Transverse colon (tissue), 4 donors: Measurements from ENCODE around the gene PDIK1L. TPM values are rescaled to one million over a fixed set of nuclear protein-coding genes. Genes with fewer than 3 reads are reported as not detected.

Experiments used
- DNase-seq: peaks from one replicate; pipeline ENCODE4 v3.0.0-alpha.2; 2019
- H3K27ac ChIP-seq, 4 donors: fragments of 200-600 bp; sonication (generic); 2 replicates each; pipeline ENCODE4 v1.5.1; 2016 to 2018; ENCODE audit warnings: inconsistent platforms in 4 of 4
- H3K27me3 ChIP-seq: fragments of 200-600 bp; sonication (generic); 2 replicates; pipeline ENCODE4 v1.5.1; 2017; ENCODE audit warnings: inconsistent platforms
- H3K36me3 ChIP-seq, 4 donors: fragments of 200-600 bp; sonication (generic); 2 replicates each; pipeline ENCODE4 v1.5.1; 2017 to 2019; ENCODE audit warnings: inconsistent platforms in 4 of 4
- H3K4me1 ChIP-seq, 4 donors: fragments of 200-600 bp; sonication (generic); 2 replicates each; pipeline ENCODE4 v1.5.1; 2017 to 2020; ENCODE audit warnings: inconsistent platforms in 4 of 4
- H3K4me3 ChIP-seq, 4 donors: fragments of 200-600 bp; sonication (generic); 1 replicate in 1 of 4; 2 replicates in 3 of 4; pipeline versions ENCODE4 v1.5.1 to v1.6.1; 2017 to 2019; ENCODE audit warnings: inconsistent platforms in 4 of 4
- H3K9me3 ChIP-seq, 2 donors: fragments of 200-600 bp; sonication (generic); 2 replicates each; pipeline ENCODE4 v1.5.1; 2017 to 2019; ENCODE audit warnings: inconsistent platforms in 2 of 2
- EP300 ChIP-seq: sonication (generic); formaldehyde crosslinking; IDR thresholded peaks from one replicate; pipeline ENCODE4 v1.6.1; 2017; ENCODE audit warnings: antibody characterized with exemption, low read depth
- POLR2A ChIP-seq: fragments of 450-650 bp; IDR thresholded peaks from one replicate; pipeline ENCODE4 v1.6.1; 2016; ENCODE audit warnings: antibody characterized with exemption, mild to moderate bottlenecking, moderate library complexity
- POLR2AphosphoS5 ChIP-seq, 3 donors: sonication (generic); formaldehyde crosslinking; IDR thresholded peaks; one replicate each; pipeline ENCODE4 v1.6.1; 2016; ENCODE audit warnings: antibody characterized with exemption in 3 of 3
- WGBS, 2 donors: methylation state at CpG; one replicate each; pipeline ENCODE4 v1.1.5; 2018; ENCODE audit warnings: low coverage in 1 of 2; 5-methylcytosine and 5-hydroxymethylcytosine counted together
- in situ Hi-C, 4 donors: fragments of 200-750 bp; cut with MboI; loops; one replicate each; pipeline versions ENCODE4 v1.15.0 to v1.15.1; 2017; ENCODE audit warnings: low sequenced_read_pairs in 3 of 4, low pct_ligation_motif_present in 1 of 4, low pct_unique_long_range_greater_than_20kb in 1 of 4
- intact Hi-C: fragments of 100-400 bp; cut with DNase I; formaldehyde crosslinking; loops from one replicate; pipeline ENCODE4 v1.15.1; 2023; ENCODE audit warnings: low total_unique reads
- total RNA-seq, 4 donors: library from RNA; depleted of rRNA; stranded (reverse); fragments of >200 nt; gene quantifications; one replicate each; pipeline ENCODE4 v1.1.0, GENCODE V29; 2016
- TF ChIP-seq, protein P1 (sequence below), 5 experiments: fragments of 200-600 bp in 3 of 5; fragments of 450-650 bp in 2 of 5; sonication (generic) in 3 of 5; IDR thresholded peaks; 1 replicate in 2 of 5; 2 replicates in 3 of 5; pipeline ENCODE4 v1.5.1; 2016 to 2017; ENCODE audit warnings: antibody characterized with exemption in 5 of 5, inconsistent platforms in 3 of 5, mild to moderate bottlenecking in 2 of 5, moderate library complexity in 1 of 5

Gene PDIK1L
- total RNA-seq, 4 donors from 2014 or later, result 4.0 to 15.6 (median 9.8) TPM

DNA sequence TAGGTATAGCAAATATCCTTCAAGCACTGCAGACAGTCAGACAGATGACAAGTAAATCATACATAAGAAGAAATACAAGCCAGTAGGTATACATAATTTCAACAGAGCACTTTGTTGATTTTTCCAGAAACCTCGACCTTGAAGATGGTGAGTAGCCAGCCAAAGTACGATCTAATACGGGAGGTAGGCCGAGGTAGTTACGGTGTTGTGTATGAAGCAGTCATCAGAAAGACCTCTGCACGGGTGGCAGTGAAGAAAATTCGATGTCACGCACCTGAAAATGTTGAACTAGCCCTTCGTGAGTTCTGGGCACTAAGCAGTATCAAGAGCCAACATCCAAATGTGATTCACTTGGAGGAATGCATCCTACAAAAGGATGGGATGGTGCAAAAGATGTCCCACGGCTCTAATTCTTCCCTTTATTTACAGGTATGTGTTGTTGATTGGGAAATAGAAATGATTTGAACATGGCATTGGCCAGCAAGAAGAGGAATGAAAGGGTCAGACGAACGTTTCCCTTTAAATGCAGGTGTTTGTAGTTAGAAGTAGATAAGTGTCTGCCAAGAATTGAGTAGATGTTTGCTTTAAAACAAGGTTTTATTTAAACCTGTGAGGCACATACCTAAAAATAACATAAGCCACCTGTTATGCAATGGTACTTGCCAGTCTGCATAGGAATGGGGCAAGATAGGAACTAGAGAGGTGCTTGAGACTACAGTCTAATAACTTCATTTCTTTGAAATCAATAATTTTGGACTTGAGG is 2.7 kb downstream of the PDIK1L start:
- DNase-seq, result no peak
- Histone ChIP-seq H3K27ac (peak overlapping the region; percentile 97 to 99 (median 97)), H3K4me1 (peaks cover 11 to 55% (median 36%) of the 10 kb centered on the region in 4 donors), H3K27me3 (no peaks in the 10 kb centered on the region), H3K9me3 (no peaks in the 10 kb centered on the region), H3K36me3 (peaks cover 0 to 12% (median 4%) of the 10 kb centered on the region in 4 donors), H3K4me3 (no peak overlapping the region)
- in situ Hi-C loops, result no loop called here
- 17 to 59% methylated on average over 3 to 12 of the region's 12 CpGs for WGBS, 2 donors
- TF ChIP-seq POLR2AphosphoS5 (IDR thresholded peaks at IDR 0.05) (peak in 2 of 3 donors; percentile 36 to 38), EP300 (no peak)
- intact Hi-C loops, result no loop called here

DNA sequence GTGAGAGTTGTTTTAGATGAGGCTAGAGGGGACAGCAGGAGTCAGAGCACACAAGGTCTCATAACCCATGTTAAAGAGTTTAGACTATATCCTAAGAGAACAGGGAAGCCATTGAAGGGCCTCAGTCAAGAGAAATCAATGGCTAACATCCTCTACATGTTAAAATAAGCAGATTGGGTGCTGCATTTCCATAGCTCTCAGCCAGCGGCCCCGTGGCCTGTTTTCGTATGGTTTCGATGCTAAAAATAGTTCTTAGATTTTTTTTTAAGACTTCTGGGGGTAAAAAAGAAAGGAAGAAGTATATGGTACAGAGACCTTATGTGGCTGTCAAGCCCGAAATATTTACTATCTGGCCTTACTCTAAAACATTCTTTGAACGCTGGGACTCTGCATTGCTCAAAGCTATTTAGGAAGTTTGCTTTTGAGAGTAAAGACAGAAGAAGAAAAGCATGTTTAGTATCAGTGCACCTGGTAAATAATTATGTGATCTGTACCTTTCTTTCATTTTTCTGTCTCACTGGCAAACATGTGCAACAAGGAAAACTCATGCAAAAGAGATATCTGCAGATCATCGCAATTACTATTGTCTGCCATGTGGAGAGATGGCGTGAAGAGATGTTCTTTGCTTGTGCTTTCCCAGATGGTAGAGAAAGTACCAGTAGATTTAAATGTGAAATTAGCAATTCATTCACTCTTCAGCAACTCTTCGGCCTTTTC is 8.4 kb downstream of the PDIK1L start:
- TF ChIP-seq POLR2AphosphoS5 (IDR thresholded peaks at IDR 0.05) (no peak), POLR2A (no peak), EP300 (no peak)
- TF ChIP-seq, protein P1, sequence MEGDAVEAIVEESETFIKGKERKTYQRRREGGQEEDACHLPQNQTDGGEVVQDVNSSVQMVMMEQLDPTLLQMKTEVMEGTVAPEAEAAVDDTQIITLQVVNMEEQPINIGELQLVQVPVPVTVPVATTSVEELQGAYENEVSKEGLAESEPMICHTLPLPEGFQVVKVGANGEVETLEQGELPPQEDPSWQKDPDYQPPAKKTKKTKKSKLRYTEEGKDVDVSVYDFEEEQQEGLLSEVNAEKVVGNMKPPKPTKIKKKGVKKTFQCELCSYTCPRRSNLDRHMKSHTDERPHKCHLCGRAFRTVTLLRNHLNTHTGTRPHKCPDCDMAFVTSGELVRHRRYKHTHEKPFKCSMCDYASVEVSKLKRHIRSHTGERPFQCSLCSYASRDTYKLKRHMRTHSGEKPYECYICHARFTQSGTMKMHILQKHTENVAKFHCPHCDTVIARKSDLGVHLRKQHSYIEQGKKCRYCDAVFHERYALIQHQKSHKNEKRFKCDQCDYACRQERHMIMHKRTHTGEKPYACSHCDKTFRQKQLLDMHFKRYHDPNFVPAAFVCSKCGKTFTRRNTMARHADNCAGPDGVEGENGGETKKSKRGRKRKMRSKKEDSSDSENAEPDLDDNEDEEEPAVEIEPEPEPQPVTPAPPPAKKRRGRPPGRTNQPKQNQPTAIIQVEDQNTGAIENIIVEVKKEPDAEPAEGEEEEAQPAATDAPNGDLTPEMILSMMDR (IDR thresholded peaks at IDR 0.05), result no peak
- Histone ChIP-seq H3K4me1 (peaks cover 6 to 60% (median 25%) of the 10 kb centered on the region in 4 donors), H3K9me3 (no peaks in the 10 kb centered on the region), H3K27ac (peak overlapping the region in 3 of 4 donors; percentile 4 to 45 (median 5)), H3K27me3 (no peaks in the 10 kb centered on the region), H3K4me3 (no peak overlapping the region), H3K36me3 (peaks cover 0 to 9% (median 4%) of the 10 kb centered on the region in 4 donors)
- in situ Hi-C loops (no loop called here), intact Hi-C loops (no loop called here)
- 67 to 68% methylated on average over 9 of the region's 9 CpGs for WGBS, 2 donors
- DNase-seq, result no peak

DNA sequence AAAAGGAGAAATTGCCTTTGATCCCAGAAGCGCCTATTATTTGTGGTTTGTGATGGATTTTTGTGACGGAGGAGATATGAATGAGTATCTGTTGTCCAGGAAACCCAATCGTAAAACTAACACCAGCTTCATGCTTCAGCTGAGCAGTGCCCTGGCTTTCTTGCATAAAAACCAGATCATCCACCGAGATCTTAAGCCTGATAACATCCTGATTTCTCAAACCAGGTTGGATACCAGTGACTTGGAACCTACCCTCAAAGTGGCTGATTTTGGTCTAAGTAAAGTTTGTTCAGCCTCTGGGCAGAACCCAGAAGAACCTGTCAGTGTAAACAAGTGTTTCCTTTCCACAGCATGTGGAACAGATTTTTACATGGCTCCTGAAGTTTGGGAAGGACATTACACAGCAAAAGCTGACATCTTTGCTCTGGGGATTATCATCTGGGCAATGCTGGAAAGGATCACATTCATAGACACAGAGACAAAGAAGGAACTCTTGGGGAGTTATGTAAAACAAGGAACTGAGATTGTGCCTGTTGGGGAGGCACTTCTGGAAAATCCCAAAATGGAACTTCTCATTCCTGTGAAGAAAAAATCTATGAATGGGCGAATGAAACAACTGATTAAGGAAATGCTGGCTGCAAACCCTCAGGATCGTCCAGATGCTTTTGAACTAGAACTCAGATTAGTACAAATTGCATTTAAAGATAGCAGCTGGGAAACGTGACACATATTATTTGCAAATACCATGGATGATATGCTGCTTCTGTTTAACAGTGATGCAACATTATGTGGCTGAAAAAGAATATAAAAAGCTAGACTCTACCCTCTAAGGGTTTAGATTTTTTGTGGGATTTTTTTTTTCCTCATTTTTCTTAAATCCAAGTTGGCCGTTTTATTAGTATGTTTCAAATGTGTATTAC is 10.5 kb downstream of the PDIK1L start:
- in situ Hi-C loops (no loop called here), intact Hi-C loops (no loop called here)
- Histone ChIP-seq H3K4me3 (no peak overlapping the region), H3K36me3 (peaks cover 0 to 8% (median 2%) of the 10 kb centered on the region in 4 donors), H3K27me3 (no peaks in the 10 kb centered on the region), H3K27ac (peak overlapping the region; percentile 45 to 95 (median 76)), H3K4me1 (peaks cover 12 to 67% (median 38%) of the 10 kb centered on the region in 4 donors), H3K9me3 (no peaks in the 10 kb centered on the region)
- whole genome bisulfite sequencing, 2 donors, result 51 to 55% methylated on average over 7 to 8 of the region's 8 CpGs
- no peak for DNase-seq
- TF ChIP-seq POLR2AphosphoS5 (IDR thresholded peaks at IDR 0.05) (peak in 1 of 3 donors; percentile 76), EP300 (no peak), POLR2A (no peak)
- TF ChIP-seq, protein P1 (IDR thresholded peaks at IDR 0.05), result no peak

DNA sequence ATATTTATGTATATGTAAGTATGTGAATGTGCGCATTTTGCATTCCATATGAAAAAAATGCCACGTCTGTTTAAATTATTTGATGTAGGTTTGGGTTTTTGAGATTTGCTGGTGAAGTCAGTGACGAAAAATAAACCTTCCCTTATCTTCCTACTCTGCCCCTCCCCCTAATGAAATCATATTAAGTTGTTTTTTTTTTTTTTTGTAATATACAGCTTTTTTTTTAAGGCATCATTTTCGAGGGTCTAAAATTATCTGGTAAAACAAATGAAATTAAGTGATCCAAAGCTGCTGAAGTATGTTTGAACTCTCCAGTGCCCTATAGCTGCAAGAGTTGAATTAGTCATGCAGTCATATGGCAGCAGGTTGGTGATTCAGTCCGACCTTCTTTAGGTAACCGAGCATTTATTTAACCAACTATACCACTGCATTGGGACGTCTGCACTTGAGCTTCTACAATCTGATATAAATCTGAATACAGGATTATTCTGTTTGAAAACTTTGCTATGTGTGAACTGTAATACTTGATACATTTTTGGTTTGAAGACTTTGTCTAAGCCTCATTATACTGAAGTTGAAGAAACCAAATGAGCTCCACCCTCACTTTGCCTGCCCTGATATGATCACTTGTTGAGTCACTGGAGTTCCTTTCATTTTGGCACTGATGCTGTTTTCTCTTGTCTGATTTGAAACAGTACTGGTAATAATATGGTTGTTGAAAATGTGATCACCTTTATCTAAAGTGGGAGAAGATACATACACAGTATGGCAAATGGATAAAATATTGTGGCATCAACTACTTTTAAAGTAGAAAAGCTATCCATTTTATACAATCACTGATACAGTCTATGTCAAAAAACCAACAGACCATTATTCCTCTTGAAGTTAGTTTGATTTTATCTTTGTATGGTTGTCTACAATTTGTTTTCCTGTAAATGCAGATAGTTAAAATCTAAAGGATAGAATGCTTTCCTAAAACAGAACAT is 11.7 kb downstream of the PDIK1L start:
- no peak for DNase-seq
- TF ChIP-seq POLR2A (no peak), EP300 (no peak), POLR2AphosphoS5 (IDR thresholded peaks at IDR 0.05) (no peak)
- TF ChIP-seq, protein P1 (IDR thresholded peaks at IDR 0.05), result no peak
- H3K4me1 ChIP-seq, result peaks cover 12 to 73% (median 46%) of the 10 kb centered on the region in 4 donors
- intact Hi-C loops (no loop called here), in situ Hi-C loops (no loop called here)
- H3K36me3 ChIP-seq, result peaks cover 0 to 8% (median 0%) of the 10 kb centered on the region in 4 donors
- H3K4me3 ChIP-seq, result no peak overlapping the region
- 88 to 91% methylated on average over 7 of the region's 7 CpGs for WGBS, 2 donors
- H3K27ac ChIP-seq, result peak overlapping the region; percentile 18 to 95 (median 68)
- no peaks in the 10 kb centered on the region for H3K9me3 ChIP-seq
- H3K27me3 ChIP-seq, result no peaks in the 10 kb centered on the region
